HepG2 (cell line): ENCODE measurements around the gene DNASE1L2. TPM values are rescaled to one million over a fixed set of nuclear protein-coding genes. Genes with fewer than 3 reads are reported as not detected.

Experiments
- ATRX ChIP-seq: sonication (generic); formaldehyde crosslinking; IDR thresholded peaks from 2 replicates; pipeline ENCODE4 v1.4.0; 2020; ENCODE audit warnings: missing genetic modification reagents, borderline replicate concordance
- GABPB1 ChIP-seq: IDR thresholded peaks from 2 replicates; pipeline ENCODE4 v1.6.1; 2016; ENCODE audit warnings: mild to moderate bottlenecking, missing genetic modification reagents, moderate library complexity, missing compliant biosample characterization
- HDAC2 ChIP-seq: sonication (generic); formaldehyde crosslinking; IDR thresholded peaks from 2 replicates; pipeline ENCODE4 v1.4.0; 2020; ENCODE audit warnings: missing genetic modification reagents
- HNF4A ChIP-seq: sonication (generic); formaldehyde crosslinking; IDR thresholded peaks from 2 replicates; pipeline ENCODE4 v1.4.0; 2020; ENCODE audit warnings: missing genetic modification reagents
- ISX ChIP-seq: sonication (generic); formaldehyde crosslinking; conservative IDR thresholded peaks from 2 replicates; pipeline ENCODE4 v1.5.0; 2020; ENCODE audit warnings: missing genetic modification reagents
- JARID2 ChIP-seq: sonication (generic); formaldehyde crosslinking; IDR thresholded peaks from 2 replicates; pipeline ENCODE4 v1.8.1; 2023; ENCODE audit warnings: missing genetic modification reagents, inconsistent platforms; ENCODE audit not compliant: insufficient replicate concordance
- KDM5A ChIP-seq: fragments of 200-600 bp; sonication (generic); IDR thresholded peaks from 2 replicates; pipeline ENCODE4 v1.7.0; 2018; ENCODE audit warnings: antibody characterized with exemption, mild to moderate bottlenecking, low read length, borderline replicate concordance
- MXD3 ChIP-seq: IDR thresholded peaks from 2 replicates; pipeline ENCODE4 v1.6.1; 2016; ENCODE audit warnings: mild to moderate bottlenecking, missing biosample characterization, missing genetic modification reagents
- NCOA5 ChIP-seq: sonication (generic); formaldehyde crosslinking; IDR thresholded peaks from 2 replicates; pipeline ENCODE4 v1.4.0; 2020; ENCODE audit warnings: missing genetic modification reagents
- PCBP1 ChIP-seq: fragments of 200-400 bp; formaldehyde crosslinking; IDR thresholded peaks from 2 replicates; pipeline ENCODE4 v1.6.1; 2017; ENCODE audit warnings: mild to moderate bottlenecking, low read depth, low read length, borderline replicate concordance
- PHF21A ChIP-seq: sonication (generic); formaldehyde crosslinking; IDR thresholded peaks from 2 replicates; pipeline ENCODE4 v1.5.0; 2020; ENCODE audit warnings: mild to moderate bottlenecking, missing genetic modification reagents
- SCMH1 ChIP-seq: sonication (generic); formaldehyde crosslinking; IDR thresholded peaks from 2 replicates; pipeline ENCODE4 v1.9.0; 2021; ENCODE audit warnings: missing genetic modification reagents, mild to moderate bottlenecking, borderline replicate concordance
- SOX6 ChIP-seq, 2 experiments: fragments of 450-650 bp in 1 of 2; sonication (generic) in 1 of 2; formaldehyde crosslinking in 1 of 2; IDR thresholded peaks; 2 replicates each; pipeline versions ENCODE4 v1.4.0 to v1.6.1; 2017 to 2020; ENCODE audit warnings: antibody characterized with exemption in 1 of 2, mild to moderate bottlenecking in 1 of 2, missing genetic modification reagents in 1 of 2
- ZFP41 ChIP-seq: sonication (generic); formaldehyde crosslinking; IDR thresholded peaks from 2 replicates; pipeline ENCODE4 v1.4.0; 2020; ENCODE audit warnings: mild to moderate bottlenecking, missing genetic modification reagents, borderline replicate concordance
- ZNF138 ChIP-seq: sonication (generic); formaldehyde crosslinking; IDR thresholded peaks from 2 replicates; pipeline ENCODE4 v1.5.0; 2020; ENCODE audit warnings: mild to moderate bottlenecking, low read depth, missing genetic modification reagents
- ZNF225 ChIP-seq: sonication (generic); formaldehyde crosslinking; IDR thresholded peaks from 2 replicates; pipeline ENCODE4 v1.4.0; 2020; ENCODE audit warnings: mild to moderate bottlenecking, missing genetic modification reagents
- ZNF256 ChIP-seq: sonication (generic); formaldehyde crosslinking; conservative IDR thresholded peaks from 2 replicates; pipeline ENCODE4 v1.4.0; 2020; ENCODE audit warnings: missing genetic modification reagents
- ZNF605 ChIP-seq: sonication (generic); formaldehyde crosslinking; IDR thresholded peaks from 2 replicates; pipeline ENCODE4 v1.8.0; 2022; ENCODE audit warnings: mild to moderate bottlenecking, missing genetic modification reagents
- ZNF652 ChIP-seq: IDR thresholded peaks from 2 replicates; pipeline ENCODE4 v1.6.1; 2016; ENCODE audit warnings: low read depth, borderline replicate concordance
- ZNF724P ChIP-seq: sonication (generic); formaldehyde crosslinking; IDR thresholded peaks from 2 replicates; pipeline ENCODE4 v1.8.0; 2022; ENCODE audit warnings: missing genetic modification reagents, borderline replicate concordance
- ZSCAN30 ChIP-seq: sonication (generic); formaldehyde crosslinking; IDR thresholded peaks from 2 replicates; pipeline ENCODE4 v1.5.0; 2020; ENCODE audit warnings: mild to moderate bottlenecking, missing genetic modification reagents
- polyA plus RNA-seq, 8 experiments: library from polyadenylated mRNA; depleted of rRNA in 3 of 8; stranded (reverse) in 7 of 8; unstranded in 1 of 8; fragments of >200 nt; fragmentation: Illumina TruSeq in 4 of 8; extraction: Trizol in 4 of 8; gene quantifications; 2 replicates each; pipeline versions ENCODE4 v1.2.1 to v1.2.3, GENCODE V29; 2011 to 2016; ENCODE audit warnings: low read depth in 4 of 8, missing spikeins in 1 of 8, mixed read lengths in 1 of 8; ENCODE audit not compliant: insufficient read depth in 1 of 8
- total RNA-seq, 5 experiments: library from RNA; depleted of rRNA; stranded (reverse); fragments of >200 nt; fragmentation: Illumina TruSeq; extraction: Trizol; gene quantifications; 2 replicates each; pipeline ENCODE4 v1.2.3, GENCODE V29; 2016; ENCODE audit warnings: low read depth in 1 of 5
- TF ChIP-seq, protein P1 (sequence below): sonication (generic); formaldehyde crosslinking; IDR thresholded peaks from 2 replicates; pipeline ENCODE4 v1.9.0; 2022; ENCODE audit warnings: missing genetic modification reagents, mild to moderate bottlenecking, borderline replicate concordance
- TF ChIP-seq, protein P2 (sequence below), 2 experiments: sonication (generic) in 1 of 2; formaldehyde crosslinking in 1 of 2; IDR thresholded peaks; 2 replicates each; pipeline versions ENCODE4 v1.5.1 to v1.6.1; 2011 to 2020; ENCODE audit warnings: borderline replicate concordance in 1 of 2, low read depth in 1 of 2, low read length in 1 of 2, mild to moderate bottlenecking in 1 of 2, missing genetic modification reagents in 1 of 2, moderate library complexity in 1 of 2

Gene DNASE1L2
- total and polyA plus RNA-seq, 2 of the 13 experiments (the other 11 are each of a cell fraction or from before 2014, with no cell fraction given), result 0.44 to 0.50 TPM

DNA sequence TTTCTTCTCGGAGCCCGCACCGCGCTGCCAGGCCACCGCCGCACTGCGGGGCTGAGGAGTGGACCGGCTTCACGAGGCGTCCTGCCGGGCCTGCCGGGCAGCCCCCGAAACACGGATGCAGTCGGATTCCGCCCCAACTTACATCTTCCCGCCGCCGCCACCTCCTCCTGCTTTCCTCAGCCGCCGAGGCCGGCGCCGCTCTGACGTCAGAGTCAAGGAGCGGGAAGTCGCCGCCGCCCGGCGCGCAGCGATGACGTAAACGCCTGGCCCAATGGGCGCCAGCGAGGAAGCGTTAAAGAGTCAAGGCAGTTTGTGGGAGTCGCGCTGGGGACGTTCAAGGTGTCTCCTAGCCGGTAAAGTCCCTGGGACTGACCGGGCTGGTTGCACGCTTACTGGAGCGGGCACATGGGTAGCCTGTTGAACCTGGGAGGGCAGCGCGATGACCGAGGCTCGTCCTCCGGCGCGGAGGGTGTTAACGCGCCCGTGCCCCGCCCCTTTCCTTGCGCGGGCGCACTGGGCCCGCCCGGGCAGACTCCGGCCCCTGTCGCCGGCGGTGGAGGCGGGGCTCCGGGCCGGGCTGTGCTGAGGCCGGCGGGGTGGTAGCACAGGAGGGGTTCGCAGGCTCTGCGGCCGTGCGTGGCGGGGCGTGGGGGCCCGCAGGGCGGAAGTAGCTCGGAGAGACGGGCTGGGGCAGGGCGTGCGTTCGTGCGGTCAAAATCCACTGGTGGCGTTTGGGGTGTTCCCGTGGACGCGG lies 31.8 kb downstream of the DNASE1L2 start, which contains the start of gene RNPS1 (continued):
- TF ChIP-seq, protein P1, sequence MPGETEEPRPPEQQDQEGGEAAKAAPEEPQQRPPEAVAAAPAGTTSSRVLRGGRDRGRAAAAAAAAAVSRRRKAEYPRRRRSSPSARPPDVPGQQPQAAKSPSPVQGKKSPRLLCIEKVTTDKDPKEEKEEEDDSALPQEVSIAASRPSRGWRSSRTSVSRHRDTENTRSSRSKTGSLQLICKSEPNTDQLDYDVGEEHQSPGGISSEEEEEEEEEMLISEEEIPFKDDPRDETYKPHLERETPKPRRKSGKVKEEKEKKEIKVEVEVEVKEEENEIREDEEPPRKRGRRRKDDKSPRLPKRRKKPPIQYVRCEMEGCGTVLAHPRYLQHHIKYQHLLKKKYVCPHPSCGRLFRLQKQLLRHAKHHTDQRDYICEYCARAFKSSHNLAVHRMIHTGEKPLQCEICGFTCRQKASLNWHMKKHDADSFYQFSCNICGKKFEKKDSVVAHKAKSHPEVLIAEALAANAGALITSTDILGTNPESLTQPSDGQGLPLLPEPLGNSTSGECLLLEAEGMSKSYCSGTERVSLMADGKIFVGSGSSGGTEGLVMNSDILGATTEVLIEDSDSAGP, result peak; percentile 100
- TF ChIP-seq SOX6 (IDR thresholded peaks at IDR 0.05) (no peak), SOX6 (CRISPR knock-in tag; IDR thresholded peaks at IDR 0.05) (peak; percentile 72), ZNF652 (CRISPR knock-in tag) (peak; percentile 97), ZNF138 (CRISPR knock-in tag) (peak; percentile 70), NCOA5 (CRISPR knock-in tag) (no peak), ISX (CRISPR knock-in tag) (no peak; the same call in 1 of the 2 replicates), PHF21A (CRISPR knock-in tag) (peak; percentile 38; the same call in 1 of the 2 replicates), MXD3 (CRISPR knock-in tag) (peak; percentile 65; the same call in 1 of the 2 replicates), HNF4A (CRISPR knock-in tag) (peak; percentile 43; the same call in 1 of the 2 replicates), HDAC2 (CRISPR knock-in tag) (peak; percentile 57; the same call in 1 of the 2 replicates), ATRX (CRISPR knock-in tag) (no peak), ZNF225 (CRISPR knock-in tag) (peak; percentile 84; the same call in 1 of the 2 replicates), SCMH1 (CRISPR knock-in tag) (no peak), KDM5A (peak; percentile 97), JARID2 (no peak), PCBP1 (peak; percentile 89; the same call in 1 of the 2 replicates), ZNF605 (CRISPR knock-in tag) (peak; percentile 83), GABPB1 (CRISPR knock-in tag) (peak; percentile 94), ZNF256 (CRISPR knock-in tag) (0 out of 2 replicates have a peak, but pooled peaks have one; percentile 37), ZFP41 (no peak; the same call in 1 of the 2 replicates), ZSCAN30 (CRISPR knock-in tag) (0 out of 2 replicates have a peak, but pooled peaks have one; percentile 62), ZNF724P (CRISPR knock-in tag) (0 out of 2 replicates have a peak, but pooled peaks have one; percentile 28)
- TF ChIP-seq, protein P2, sequence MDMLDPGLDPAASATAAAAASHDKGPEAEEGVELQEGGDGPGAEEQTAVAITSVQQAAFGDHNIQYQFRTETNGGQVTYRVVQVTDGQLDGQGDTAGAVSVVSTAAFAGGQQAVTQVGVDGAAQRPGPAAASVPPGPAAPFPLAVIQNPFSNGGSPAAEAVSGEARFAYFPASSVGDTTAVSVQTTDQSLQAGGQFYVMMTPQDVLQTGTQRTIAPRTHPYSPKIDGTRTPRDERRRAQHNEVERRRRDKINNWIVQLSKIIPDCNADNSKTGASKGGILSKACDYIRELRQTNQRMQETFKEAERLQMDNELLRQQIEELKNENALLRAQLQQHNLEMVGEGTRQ (IDR thresholded peaks at IDR 0.05; ENCODE audit: low read depth, low read length), result no peak
- TF ChIP-seq, protein P2 (CRISPR knock-in tag; IDR thresholded peaks at IDR 0.05; ENCODE audit: borderline replicate concordance), result no peak; the same call in 1 of the 2 replicates
